AG20443 (cell line): Measurements from ENCODE around the gene LRRC75A.
"Not testable (repeated sequence)": the region's sequence is repeated elsewhere in the genome, so short reads cannot be mapped to it uniquely, and the experiment has no call there.

Experiments
- DNase-seq: peaks from one replicate; pipeline ENCODE4 v3.0.0; 2012; ENCODE audit warnings: low spot score, mixed read lengths

Gene LRRC75A

DNA sequence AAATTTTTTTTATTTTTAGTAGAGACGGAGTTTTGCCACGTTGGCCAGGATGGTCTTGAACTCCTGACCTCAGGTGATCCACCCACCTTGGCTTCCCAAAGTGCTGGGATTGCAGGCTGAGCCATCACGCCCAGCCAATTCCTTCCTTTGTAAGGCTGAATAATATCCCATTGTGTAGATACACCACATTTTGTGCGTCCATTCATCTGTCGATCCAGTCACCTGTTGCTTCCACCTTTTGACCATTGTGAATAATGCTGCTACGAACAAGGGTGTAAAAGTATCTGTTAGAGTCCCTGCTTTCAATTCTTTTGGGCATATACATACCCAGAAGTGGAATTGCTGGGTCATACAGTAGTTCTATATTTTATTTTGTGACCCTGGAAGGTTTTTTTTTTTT lies 61.3 kb downstream of the LRRC75A start:
- no peak for DNase-seq

DNA sequence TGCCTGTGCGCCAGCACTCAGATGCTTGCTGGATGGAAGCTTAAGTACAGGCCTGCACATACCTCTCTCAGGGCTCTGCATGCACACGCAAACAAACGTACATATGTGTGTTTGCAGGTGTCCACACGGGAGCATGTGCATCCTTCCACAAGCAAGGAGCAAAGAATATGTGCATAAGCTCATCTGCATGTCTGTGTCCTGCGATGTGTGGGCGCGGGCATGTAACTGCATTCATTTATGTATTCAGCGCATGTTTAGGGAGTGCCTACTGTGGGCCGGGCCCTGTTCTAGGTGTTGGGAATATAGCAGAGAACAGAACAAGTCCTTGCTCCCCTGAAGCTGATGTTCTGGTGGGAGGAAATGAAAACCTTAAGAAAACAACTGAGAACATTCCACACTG lies 62.9 kb downstream of the LRRC75A start:
- no peak for DNase-seq

- DNase-seq, result peak; percentile 81
Measured at GRCh38 chr17:16428098-16428882, 63.7 kb downstream of the LRRC75A start.

- no peak for DNase-seq
Measured at GRCh38 chr17:16427020-16427419, 65.0 kb downstream of the LRRC75A start.

- DNase-seq, result no peak
Measured at GRCh38 chr17:16425698-16426659, 66.0 kb downstream of the LRRC75A start.

GRCh38 chr17:16425202-16425601 lies 66.8 kb downstream of the LRRC75A start:
- DNase-seq, result no peak

- no peak for DNase-seq
Measured at GRCh38 chr17:16423226-16423872, 68.6 kb downstream of the LRRC75A start.

DNA sequence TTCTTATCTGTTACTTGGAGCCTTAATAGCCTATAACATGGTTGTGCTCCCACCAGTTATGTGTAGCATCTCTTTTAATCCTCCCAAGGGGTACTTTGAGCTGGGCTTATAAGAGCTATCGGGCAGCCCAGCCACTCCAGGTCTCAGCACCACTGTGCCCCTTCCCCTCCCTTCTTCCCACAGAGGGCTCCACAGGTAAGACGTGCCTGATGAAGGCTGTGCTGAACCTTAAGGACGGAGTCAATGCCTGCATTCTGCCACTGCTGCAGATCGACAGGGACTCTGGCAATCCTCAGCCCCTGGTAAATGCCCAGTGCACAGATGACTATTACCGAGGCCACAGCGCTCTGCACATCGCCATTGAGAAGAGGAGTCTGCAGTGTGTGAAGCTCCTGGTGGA lies 69.6 kb downstream of the LRRC75A start:
- DNase-seq, result no peak

DNA sequence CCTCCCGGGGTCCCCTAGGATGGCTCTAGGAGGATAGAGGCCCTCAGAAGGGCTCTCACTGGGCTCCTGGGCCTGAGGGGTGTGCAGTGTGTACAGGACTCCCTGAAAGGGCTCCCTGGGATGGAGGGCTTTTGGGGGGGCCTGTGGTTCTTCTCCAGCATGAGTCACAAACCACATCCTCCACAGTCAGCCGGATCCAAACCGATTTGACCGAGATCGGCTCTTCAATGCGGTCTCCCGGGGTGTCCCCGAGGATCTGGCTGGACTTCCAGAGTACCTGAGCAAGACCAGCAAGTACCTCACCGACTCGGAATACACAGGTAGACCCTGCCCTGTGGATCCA lies 72.1 kb downstream of the LRRC75A start:
- peak; percentile 70 for DNase-seq

DNA sequence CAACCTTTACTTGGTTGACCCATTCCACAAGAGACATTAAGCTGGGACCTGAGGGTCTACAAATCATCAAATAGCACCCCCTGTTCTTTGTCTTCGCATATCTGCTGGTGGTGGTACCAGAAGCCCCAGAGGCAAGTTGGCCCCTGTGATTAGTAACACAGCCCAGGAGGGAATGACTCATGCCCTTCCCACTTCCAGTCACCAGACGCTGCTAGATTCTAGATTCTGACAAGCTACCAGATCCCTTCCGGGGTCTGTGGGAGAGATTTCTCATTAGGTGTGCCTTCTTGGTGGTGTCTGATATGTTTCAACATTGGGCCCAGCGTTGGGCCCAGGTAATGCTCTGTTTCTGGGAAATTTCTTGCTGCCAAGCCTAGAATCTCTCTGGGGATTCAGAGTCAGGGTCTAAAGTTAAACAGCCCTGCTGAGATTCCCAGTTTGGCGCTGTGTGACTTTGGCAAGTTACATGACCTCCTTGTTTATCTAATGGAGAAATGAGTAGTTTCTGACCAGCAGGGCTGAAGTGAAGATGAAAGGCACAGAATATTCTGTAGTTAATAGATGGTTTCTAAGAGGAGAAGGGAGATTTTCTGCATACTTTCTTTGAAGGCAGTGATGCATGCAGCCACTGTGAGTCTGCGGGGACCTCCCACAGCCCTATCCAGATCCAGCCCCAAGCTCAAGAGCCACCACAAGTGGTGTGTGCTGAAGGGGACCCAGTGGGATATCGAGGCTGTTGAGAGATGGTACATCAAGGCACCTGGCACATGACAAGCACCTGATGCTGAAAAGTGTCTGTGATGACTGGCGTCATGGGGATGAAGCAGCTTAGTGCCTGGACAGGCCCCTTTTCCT lies 72.7 kb downstream of the LRRC75A start:
- DNase-seq, result peak; percentile 84

DNA sequence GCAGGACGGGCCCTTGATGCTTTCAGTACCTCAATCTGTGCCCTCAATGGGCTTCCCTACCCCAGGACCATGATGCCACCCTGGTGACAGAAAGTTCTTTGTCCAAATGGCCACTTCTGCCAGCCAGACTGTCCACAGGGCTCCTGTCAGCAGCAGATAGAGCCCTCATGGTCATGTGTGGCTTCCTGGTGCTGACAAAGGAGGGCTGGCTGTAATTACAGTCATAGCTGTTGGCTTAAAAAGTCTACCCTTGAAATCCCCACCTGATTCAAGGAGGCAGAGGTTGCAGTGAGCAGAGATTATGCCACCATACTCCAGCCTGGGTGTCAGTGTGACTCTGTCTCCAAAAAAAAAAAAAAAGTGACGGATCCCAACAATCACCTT lies 73.3 kb downstream of the LRRC75A start:
- no peak for DNase-seq

GRCh38 chr17:16417896-16418684 lies 73.9 kb downstream of the LRRC75A start:
- DNase-seq, result peak; percentile 51

GRCh38 chr17:16417399-16417798 lies 74.6 kb downstream of the LRRC75A start:
- DNase-seq, result no peak

- peak; percentile 55 for DNase-seq
Measured at GRCh38 chr17:16415031-16415924, 76.7 kb downstream of the LRRC75A start, which contains the start of gene TRPV2. TSS of gene TRPV2 (plus strand) at chr17:16415571. CDS start at chr17:16417669, 2,098 bp downstream.

GRCh38 chr17:16407911-16408588 lies 83.9 kb downstream of the LRRC75A start:
- peak; percentile 29 for DNase-seq

- peak; percentile 53 for DNase-seq
Measured at GRCh38 chr17:16406742-16407674, 85.0 kb downstream of the LRRC75A start.

GRCh38 chr17:16403847-16404246 lies 88.1 kb downstream of the LRRC75A start:
- DNase-seq, result not testable (repeated sequence)
